Lower lobe of right lung (tissue), 2 donors: ENCODE data around the gene GADD45B. TPM values are rescaled to one million over a fixed set of nuclear protein-coding genes. Genes with fewer than 3 reads are reported as not detected.

ENCODE experiments used
- ATAC-seq, 2 donors: fragments of 200-7000 bp; cut with Tn5 transposase; one replicate each; pipeline ENCODE4 v1.9.1; 2020 to 2022; ENCODE audit warnings: mild to moderate bottlenecking in 2 of 2, moderate library complexity in 2 of 2
- DNase-seq: peaks from one replicate; pipeline ENCODE4 v3.0.0-alpha.2; 2020
- H3K27ac ChIP-seq: fragments of 200-600 bp; one replicate; pipeline ENCODE4 v1.8.0; 2022
- H3K27me3 ChIP-seq: fragments of 200-600 bp; one replicate; pipeline ENCODE4 v1.8.0; 2022; ENCODE audit warnings: low read depth
- H3K36me3 ChIP-seq: fragments of 200-600 bp; one replicate; pipeline ENCODE4 v1.8.0; 2022; ENCODE audit warnings: mild to moderate bottlenecking
- H3K4me1 ChIP-seq: fragments of 200-600 bp; one replicate; pipeline ENCODE4 v1.8.0; 2022
- H3K4me3 ChIP-seq: fragments of 200-600 bp; one replicate; pipeline ENCODE4 v1.8.0; 2022; ENCODE audit warnings: mild to moderate bottlenecking
- H3K9me3 ChIP-seq: fragments of 200-600 bp; one replicate; pipeline ENCODE4 v1.8.0; 2022
- CTCF ChIP-seq: fragments of 200-600 bp; IDR thresholded peaks from one replicate; pipeline ENCODE4 v1.8.0; 2022; ENCODE audit warnings: antibody characterized with exemption, mild to moderate bottlenecking
- intact Hi-C: fragments of 100-400 bp; cut with DNase I; formaldehyde crosslinking; loops from one replicate; pipeline ENCODE4 v1.11.0; 2022
- total RNA-seq: library from RNA; stranded (reverse); fragmentation: NEBNext Ultra II Directional; extraction: Animal tissue kit (Norgen Biotek cat#: 25700); gene quantifications from one replicate; pipeline ENCODE4 v1.2.1, GENCODE V29; 2021
- donor health status: DM: no; HTN: yes; CAD: no; lungs with severe emphysema.

Gene GADD45B
- total RNA-seq, 1 donor from 2014 or later: 89.9 TPM

GRCh38 chr19:2478278-2478755, 2.4 kb downstream of the GADD45B start:
- H3K27me3 ChIP-seq: no peaks in the 10 kb centered on the region
- peak; percentile 86 for DNase-seq
- peaks cover 12% of the 10 kb centered on the region for H3K36me3 ChIP-seq
- peak; percentile 0 to 22 for ATAC-seq
- TF ChIP-seq CTCF: peak; percentile 24
- H3K4me3 ChIP-seq: peak overlapping the region; percentile 97
- peaks cover 38% of the 10 kb centered on the region for H3K4me1 ChIP-seq
- peak overlapping the region; percentile 89 for H3K27ac ChIP-seq
- peaks cover 4% of the 10 kb centered on the region for H3K9me3 ChIP-seq
- intact Hi-C loops: loop anchor here (10.0 kb wide), 1 partner anchor 136 kb away; no protein-coding TSS in a partner anchor

- DNase-seq (peak; percentile 88), ATAC-seq (peak; percentile 45 to 50)
- no peak for TF ChIP-seq CTCF
- intact Hi-C loops: loop anchor here (10.0 kb wide), 1 partner anchor 136 kb away; no protein-coding TSS in a partner anchor
- Histone ChIP-seq H3K27me3 (no peaks in the 10 kb centered on the region), H3K27ac (peak overlapping the region; percentile 89), H3K4me3 (peak overlapping the region; percentile 97), H3K9me3 (peaks cover 7% of the 10 kb centered on the region), H3K4me1 (peaks cover 37% of the 10 kb centered on the region), H3K36me3 (peaks cover 12% of the 10 kb centered on the region)
These were observed 3.0 kb downstream of the GADD45B start for GRCh38 chr19:2478756-2479555.

- Histone ChIP-seq H3K4me1 (peaks cover 30% of the 10 kb centered on the region), H3K27me3 (no peaks in the 10 kb centered on the region), H3K9me3 (peaks cover 7% of the 10 kb centered on the region), H3K36me3 (peaks cover 12% of the 10 kb centered on the region), H3K4me3 (no peak overlapping the region), H3K27ac (peak overlapping the region; percentile 89)
- DNase-seq: peak; percentile 51
- ATAC-seq: no peak
- intact Hi-C loops: loop anchor here (10.0 kb wide), 1 partner anchor 135 kb away; no protein-coding TSS in a partner anchor
- peak; percentile 18 for TF ChIP-seq CTCF
These were observed 3.7 kb downstream of the GADD45B start for GRCh38 chr19:2479556-2480194.

GRCh38 chr19:2481466-2481865, 5.5 kb downstream of the GADD45B start:
- intact Hi-C loops: no loop called here

More at GRCh38 chr19:2481466-2481865, 5.5 kb downstream of the GADD45B start:
- Histone ChIP-seq H3K27me3 (no peaks in the 10 kb centered on the region), H3K9me3 (peaks cover 7% of the 10 kb centered on the region), H3K27ac (no peak overlapping the region), H3K4me3 (no peak overlapping the region), H3K36me3 (peaks cover 12% of the 10 kb centered on the region), H3K4me1 (peaks cover 21% of the 10 kb centered on the region)
- DNase-seq (no peak), ATAC-seq (no peak)
- TF ChIP-seq CTCF: no peak
